Left ventricle myocardium superior (tissue), 1 donor: Measurements from ENCODE around the gene TRMT1. TPM values are rescaled to one million over a fixed set of nuclear protein-coding genes. Genes with fewer than 3 reads are reported as not detected.

Experiments used
- ATAC-seq: fragments of 200-7000 bp; cut with Tn5 transposase; one replicate; pipeline ENCODE4 v1.9.1; 2020; ENCODE audit warnings: mild to moderate bottlenecking, moderate library complexity
- DNase-seq: peaks from one replicate; pipeline ENCODE4 v3.0.0-alpha.2; 2020
- intact Hi-C: fragments of 100-400 bp; cut with micrococcal nuclease; formaldehyde crosslinking; loops from one replicate; pipeline ENCODE4 v1.11.0; 2022
- total RNA-seq: library from RNA; stranded (reverse); fragmentation: NEBNext Ultra II Directional; extraction: Animal tissue kit (Norgen Biotek cat#: 25700); gene quantifications from one replicate; pipeline ENCODE4 v1.2.1, GENCODE V29; 2021
- donor health status: DM: no; HTN: yes; CAD: no; lungs with severe emphysema.

The TRMT1 gene
- total RNA-seq, 1 donor from 2014 or later: 22.4 TPM

DNA sequence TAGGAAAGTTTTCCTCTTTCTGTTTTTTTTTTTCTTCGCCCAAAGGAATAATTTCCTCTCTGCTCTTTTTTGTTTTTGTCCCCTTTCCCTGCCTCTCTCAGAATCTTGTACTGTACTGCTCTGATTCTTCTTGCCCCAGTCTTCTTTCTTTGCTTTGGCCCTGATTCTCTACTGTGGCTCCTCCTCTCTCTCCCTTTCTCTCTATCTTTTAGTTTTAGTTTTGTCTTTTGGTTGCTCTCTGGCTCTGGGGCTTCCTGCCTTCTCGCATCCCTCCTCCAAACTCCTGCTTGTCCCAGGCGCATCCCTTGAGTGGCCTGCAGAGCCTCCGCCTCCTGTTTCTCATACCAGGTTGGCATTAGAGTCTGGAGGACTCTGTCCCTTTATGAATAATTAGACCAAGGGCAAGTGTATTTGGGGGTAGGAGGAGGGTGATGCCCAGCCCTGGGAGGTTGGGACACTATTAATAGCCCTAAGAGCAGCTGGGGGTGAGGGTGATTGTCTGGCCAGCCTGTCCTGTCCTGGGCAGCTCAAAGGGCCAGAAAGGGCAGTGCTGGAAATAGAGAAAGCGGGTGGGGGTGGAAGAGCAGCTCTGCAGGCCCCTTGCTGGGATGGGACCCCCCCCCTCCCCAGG, 53.0 kb downstream of the TRMT1 start:
- intact Hi-C loops: no loop called here
- ATAC-seq: peak; percentile 79
- DNase-seq: peak; percentile 74

DNA sequence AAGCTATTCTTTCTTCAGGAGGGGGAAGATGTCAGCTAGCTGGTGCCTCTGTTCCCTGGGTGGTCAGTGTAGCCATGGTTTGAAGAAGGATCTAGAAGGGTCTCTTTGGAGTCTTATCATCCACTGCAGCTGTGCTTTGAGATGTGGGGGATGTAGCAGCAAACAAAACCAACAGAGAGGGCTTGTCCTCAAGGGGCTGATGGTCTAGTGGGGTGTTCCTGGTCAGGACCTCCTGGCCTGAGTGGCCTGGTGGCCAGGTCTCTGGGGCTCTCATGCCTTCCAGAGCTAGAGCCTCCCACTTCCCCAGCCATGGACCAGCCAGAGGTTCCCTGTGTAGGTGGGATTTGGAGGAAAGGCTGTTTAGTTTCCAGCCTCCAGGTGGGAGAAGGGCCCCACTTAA, 54.2 kb downstream of the TRMT1 start:
- no peak for ATAC-seq
- intact Hi-C loops: no loop called here
- no peak for DNase-seq

DNA sequence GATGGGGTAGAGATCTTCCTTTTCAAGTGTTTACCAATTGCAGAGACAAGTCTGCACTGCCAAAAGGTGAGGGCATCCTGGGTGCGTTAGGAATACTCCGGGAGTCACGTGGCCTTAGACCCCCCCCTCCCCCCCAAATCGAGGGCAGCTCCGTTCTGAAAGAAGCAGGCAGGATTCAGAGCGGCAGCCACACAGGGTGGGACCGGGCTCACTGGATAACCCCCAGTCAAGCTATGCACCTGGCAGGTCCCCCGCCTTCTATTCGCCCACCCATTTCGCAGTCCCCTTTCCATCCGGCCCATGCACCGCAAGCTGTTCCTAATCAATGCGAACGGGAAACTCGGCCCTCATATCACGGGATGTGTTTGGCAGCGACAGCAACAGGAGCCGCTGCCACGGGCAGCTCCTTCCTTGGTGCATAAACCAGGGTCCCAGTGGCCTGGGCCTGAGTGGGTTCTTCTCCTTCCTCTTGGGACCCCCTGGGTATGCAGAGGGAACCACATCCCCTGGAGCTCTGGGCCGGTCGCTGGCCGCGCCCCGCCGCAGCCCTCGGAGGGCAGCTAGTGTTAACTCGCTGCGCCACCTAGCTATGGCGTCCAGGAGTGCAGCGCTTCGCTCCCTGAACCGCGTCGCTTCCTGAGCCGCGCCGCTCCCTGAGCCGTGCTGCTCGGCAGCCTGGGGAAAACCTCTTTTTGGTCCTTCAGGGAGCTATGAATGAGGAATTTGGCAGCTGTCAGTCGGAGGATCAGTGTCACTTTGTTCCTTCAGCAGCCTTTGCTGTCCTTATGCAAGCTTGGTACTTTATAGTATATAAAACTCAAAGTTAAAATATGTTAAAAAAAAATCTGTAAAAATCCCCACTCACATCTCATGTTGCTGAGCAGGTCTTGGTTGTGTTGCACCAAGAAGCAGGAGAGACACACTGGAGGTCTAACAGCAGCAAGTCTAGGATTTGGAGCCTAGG, 55.3 kb downstream of the TRMT1 start:
- intact Hi-C loops: no loop called here
- ATAC-seq: peak; percentile 68
- peak; percentile 94 for DNase-seq

DNA sequence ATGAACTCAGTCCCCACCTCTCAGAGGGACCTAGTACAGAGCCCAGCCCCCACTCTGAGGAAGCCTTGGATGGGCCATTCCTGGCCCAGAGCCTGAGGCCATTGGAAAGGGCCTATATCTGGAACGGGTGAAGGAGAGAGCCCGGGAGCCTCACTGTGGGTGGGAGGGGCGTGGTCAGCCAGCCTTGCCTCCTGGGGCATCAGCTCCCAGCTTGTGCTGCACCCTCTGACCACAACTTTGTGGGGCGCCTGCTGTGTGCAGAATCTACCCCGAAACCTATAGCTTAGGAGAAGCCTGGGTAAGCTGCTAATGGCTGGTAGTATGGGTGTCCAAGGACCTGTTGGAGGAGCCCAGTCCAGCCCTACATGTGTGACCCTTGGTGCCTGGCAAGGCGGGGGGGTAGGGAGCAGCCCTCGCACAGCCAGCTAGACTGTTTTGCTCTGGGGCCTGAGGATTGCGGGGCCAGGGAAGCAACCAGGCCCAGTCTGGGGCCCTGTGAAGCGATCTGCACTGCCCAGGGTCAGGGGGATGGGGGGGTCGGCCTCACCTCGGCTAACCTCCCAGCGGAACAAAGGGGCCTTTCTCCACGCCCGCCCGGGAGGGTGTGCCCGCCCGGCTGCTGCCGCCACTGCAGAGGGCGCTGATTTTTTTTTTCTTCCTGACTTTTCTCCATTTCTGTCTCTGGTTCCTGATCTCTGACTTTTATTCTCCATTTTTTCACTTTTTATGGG, 56.1 kb downstream of the TRMT1 start:
- intact Hi-C loops: no loop called here
- DNase-seq: peak; percentile 77
- peak; percentile 27 for ATAC-seq

- intact Hi-C loops: no loop called here
- no peak for DNase-seq
- no peak for ATAC-seq
These were observed 57.4 kb downstream of the TRMT1 start for GRCh38 chr19:13058951-13059660.

DNA sequence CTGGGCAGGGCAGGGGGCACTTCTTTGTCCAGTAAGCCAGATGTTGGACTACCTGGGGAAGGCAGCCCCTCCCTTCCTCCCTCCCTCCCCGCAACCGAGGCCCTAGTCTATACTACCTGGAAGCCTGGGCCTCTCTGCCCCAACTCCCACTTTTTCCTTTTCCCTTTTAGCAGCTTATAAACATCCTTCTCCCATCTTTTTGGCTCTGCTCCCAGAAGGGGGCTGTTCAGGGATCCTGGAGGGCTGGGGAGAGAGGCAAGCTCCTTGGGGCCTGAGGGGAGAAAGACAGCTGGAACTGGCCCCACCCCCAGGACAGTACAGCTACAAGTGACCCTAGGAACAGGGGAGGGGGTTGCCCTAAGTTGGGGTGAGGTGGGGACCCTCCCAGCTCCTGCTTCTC, 58.8 kb downstream of the TRMT1 start:
- no peak for DNase-seq
- ATAC-seq: no peak
- intact Hi-C loops: no loop called here

DNA sequence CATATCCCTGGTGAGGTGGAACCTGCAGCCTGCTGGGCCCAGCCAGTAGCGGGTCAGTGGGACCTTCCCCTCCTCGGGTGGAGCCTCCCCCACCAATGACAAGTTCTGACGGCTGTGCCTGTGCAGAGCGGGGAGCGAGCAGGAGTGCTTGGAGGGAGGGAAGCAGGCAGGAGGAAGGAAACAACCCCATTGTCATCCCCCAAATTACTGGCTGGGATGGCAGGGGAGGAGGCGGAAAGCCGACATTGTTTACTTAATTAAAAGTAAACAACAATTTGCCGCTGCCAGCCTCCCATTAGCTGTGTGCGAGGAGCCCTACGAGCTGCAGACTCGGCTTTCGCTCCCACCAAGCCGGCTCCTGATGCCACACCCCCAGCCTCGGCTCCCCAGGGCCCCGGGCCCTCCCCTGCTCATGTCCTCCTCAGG, 59.4 kb downstream of the TRMT1 start:
- DNase-seq (no peak), ATAC-seq (no peak)
- intact Hi-C loops: no loop called here

DNA sequence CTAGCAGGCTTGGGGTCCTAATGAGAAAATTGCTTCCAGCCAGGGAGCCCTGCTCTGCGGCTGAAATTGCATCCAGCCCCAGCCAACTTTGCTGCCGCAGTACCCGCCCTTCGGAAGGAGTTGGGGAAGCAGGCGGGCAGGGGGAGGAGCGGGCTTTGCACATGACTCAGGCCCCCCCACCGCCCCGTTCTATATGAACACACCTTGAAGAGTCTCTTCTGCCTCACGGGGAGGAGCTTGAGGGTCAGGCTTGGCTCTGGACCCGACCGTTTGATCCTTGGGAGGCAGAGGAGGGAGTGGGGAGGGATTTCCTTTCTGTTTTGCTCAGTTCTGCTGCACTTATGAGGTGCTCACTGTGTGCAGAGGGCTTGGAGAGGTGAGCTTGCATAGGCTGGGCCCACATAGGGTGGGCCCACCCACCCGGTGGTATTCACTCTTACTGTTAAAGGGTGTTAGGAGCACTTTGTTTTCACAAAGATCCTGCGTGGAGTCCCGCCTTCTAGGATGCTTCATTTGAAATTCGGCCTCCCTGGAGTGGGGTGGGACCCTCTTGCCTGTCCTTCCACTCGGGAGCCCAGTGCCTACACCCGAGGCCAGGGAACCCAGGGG, 60.4 kb downstream of the TRMT1 start:
- peak; percentile 72 for DNase-seq
- no peak for ATAC-seq
- intact Hi-C loops: no loop called here

DNA sequence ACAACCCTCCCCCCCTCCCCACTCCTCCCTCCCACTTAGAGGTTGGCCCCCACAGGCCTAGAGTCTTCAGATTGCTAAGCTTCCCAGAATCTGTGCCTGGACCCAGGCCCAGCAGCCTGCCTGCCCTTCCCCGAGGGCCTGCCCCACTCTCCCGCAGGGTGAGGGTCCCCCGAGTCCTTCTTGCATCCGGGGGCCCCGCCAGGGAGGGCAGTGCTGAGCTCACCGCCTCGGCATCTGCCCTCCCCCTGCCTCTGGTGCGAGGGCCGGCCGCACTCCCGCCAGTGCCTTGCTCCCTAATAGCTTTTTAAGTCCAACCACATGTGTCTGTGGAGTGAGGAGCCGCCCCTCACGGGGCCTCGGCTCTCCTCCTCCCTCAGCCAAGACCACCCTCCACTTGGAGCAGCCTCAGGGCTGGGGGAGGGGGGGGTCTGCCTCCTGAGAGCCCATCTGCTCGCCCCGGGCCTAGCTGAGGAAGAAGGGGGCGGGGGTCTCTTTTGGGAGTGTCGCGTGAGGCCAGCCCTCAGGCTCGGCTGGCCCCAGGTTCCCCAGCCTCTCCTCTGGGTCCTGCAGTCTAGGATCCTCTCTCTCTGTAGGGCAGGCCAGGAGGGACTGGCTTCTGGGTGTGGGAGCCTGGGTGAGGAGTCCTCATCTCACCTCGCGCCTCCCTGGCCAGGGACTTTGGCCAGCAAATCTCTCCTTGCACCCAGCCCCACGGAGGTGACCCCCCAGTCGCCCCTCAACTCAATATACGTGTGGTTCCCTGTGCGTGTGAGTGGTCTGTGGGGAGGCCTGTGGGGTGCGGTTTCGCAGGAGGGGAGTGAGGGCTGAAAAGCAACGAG, 61.1 kb downstream of the TRMT1 start:
- peak; percentile 89 for DNase-seq
- intact Hi-C loops: no loop called here
- ATAC-seq: peak; percentile 56

Other genes starting within 250 kb of the TRMT1 start
- gene DNASE2, start 235.3 kb downstream of the TRMT1 start, total RNA-seq: 19.2 TPM
- gene KLF1, start 229.5 kb downstream of the TRMT1 start, total RNA-seq: not detected
- gene GCDH, start 225.6 kb downstream of the TRMT1 start, total RNA-seq: 30.5 TPM
- not detected for gene SYCE2, start 197.4 kb downstream of the TRMT1 start, total RNA-seq
- gene FARSA, start 183.0 kb downstream of the TRMT1 start, total RNA-seq: 38.5 TPM
- 422 TPM for gene CALR, start 178.1 kb downstream of the TRMT1 start, total RNA-seq
- gene RAD23A, start 170.9 kb downstream of the TRMT1 start, total RNA-seq: 188 TPM
- gene GADD45GIP1, start 159.5 kb downstream of the TRMT1 start, total RNA-seq: 28.7 TPM
- gene DAND5, start 147.2 kb downstream of the TRMT1 start, total RNA-seq: 11.2 TPM
- 171 TPM for gene NFIX, start 121.3 kb downstream of the TRMT1 start, total RNA-seq
- 8.8 TPM for gene LYL1, start 13.9 kb downstream of the TRMT1 start, total RNA-seq
- gene NACC1, start 1.5 kb upstream of the TRMT1 start, total RNA-seq: 50.0 TPM
- gene STX10, start 33.6 kb upstream of the TRMT1 start, total RNA-seq: 46.4 TPM
- 19.8 TPM for gene IER2, start 33.7 kb upstream of the TRMT1 start, total RNA-seq